GM21367 (cell line): ENCODE data around the gene RNF207.

Experiments used
- ATAC-seq: cut with Tn5 transposase; IDR thresholded peaks from one replicate; pipeline ENCODE4 v1.9.1; 2021; ENCODE audit not compliant: unreplicated experiment

The RNF207 gene

GRCh38 chr1:6174621-6175410 lies 31.1 kb upstream of the RNF207 start:
- ATAC-seq = no peak

- no peak for ATAC-seq
These were observed 30.5 kb upstream of the RNF207 start for GRCh38 chr1:6175411-6175828.

- ATAC-seq = no peak
These were observed 29.1 kb upstream of the RNF207 start for GRCh38 chr1:6176779-6177178.

- no peak for ATAC-seq
These were observed 28.1 kb upstream of the RNF207 start for GRCh38 chr1:6177681-6178380.

- ATAC-seq = no peak
These were observed 27.0 kb upstream of the RNF207 start for GRCh38 chr1:6178751-6179563.

- no peak for ATAC-seq
These were observed 26.2 kb upstream of the RNF207 start for GRCh38 chr1:6179564-6180175.

- ATAC-seq = no peak
These were observed 25.6 kb upstream of the RNF207 start, which contains the start of gene CHD5 for GRCh38 chr1:6180268-6180706. Gene CHD5, minus strand, starts transcription at chr1:6180321. Its CDS starts 298 bp downstream, at chr1:6180023.

GRCh38 chr1:6180707-6181311 lies 25.1 kb upstream of the RNF207 start:
- ATAC-seq = no peak

- no peak for ATAC-seq
These were observed 24.6 kb upstream of the RNF207 start for GRCh38 chr1:6181347-6181770.

- ATAC-seq = no peak
These were observed 22.4 kb upstream of the RNF207 start for GRCh38 chr1:6183520-6183989.

GRCh38 chr1:6184083-6184783 lies 21.7 kb upstream of the RNF207 start:
- ATAC-seq = no peak

- no peak for ATAC-seq
These were observed 20.8 kb upstream of the RNF207 start for GRCh38 chr1:6185151-6185550.

GRCh38 chr1:6185635-6186382 lies 20.1 kb upstream of the RNF207 start:
- no peak for ATAC-seq

GRCh38 chr1:6188466-6188865 lies 17.5 kb upstream of the RNF207 start:
- ATAC-seq = no peak

GRCh38 chr1:6191968-6192367 lies 14.0 kb upstream of the RNF207 start:
- no peak for ATAC-seq

- ATAC-seq = no peak
These were observed 8.0 kb upstream of the RNF207 start for GRCh38 chr1:6197746-6198427.

GRCh38 chr1:6198646-6199297 lies 7.1 kb upstream of the RNF207 start:
- ATAC-seq = no peak
